Esophagus squamous epithelium (tissue), 5 donors: Measurements from ENCODE around the gene CHDH. TPM values are rescaled to one million over a fixed set of nuclear protein-coding genes. Genes with fewer than 3 reads are reported as not detected.

Source experiments
- DNase-seq: peaks from one replicate; lab custom pipeline; 2025; lab: John Stamatoyannopoulos, UW
- H3K27ac ChIP-seq, 4 donors: fragments of 200-600 bp; sonication (generic); one replicate each; pipeline ENCODE4 v1.5.1; 2016 to 2019; ENCODE audit warnings: mild to moderate bottlenecking in 1 of 4
- H3K27me3 ChIP-seq, 4 donors: fragments of 200-600 bp; sonication (generic); 1 replicate in 3 of 4; 2 replicates in 1 of 4; pipeline versions ENCODE4 v1.5.1 to v1.6.0; 2017 to 2021; ENCODE audit warnings: antibody characterized with exemption in 1 of 4
- H3K36me3 ChIP-seq, 3 donors: fragments of 200-600 bp; sonication (generic); one replicate each; pipeline ENCODE4 v1.5.1; 2016 to 2019
- H3K4me1 ChIP-seq, 3 donors: fragments of 200-600 bp; sonication (generic); one replicate each; pipeline ENCODE4 v1.5.1; 2017 to 2019
- H3K4me3 ChIP-seq, 4 donors: fragments of 200-600 bp; sonication (generic); 1 replicate in 3 of 4; 2 replicates in 1 of 4; pipeline ENCODE4 v1.5.1; 2016 to 2019; ENCODE audit warnings: mild to moderate bottlenecking in 2 of 4, moderate library complexity in 1 of 4
- H3K9me3 ChIP-seq, 3 donors: fragments of 200-600 bp; sonication (generic); one replicate each; pipeline ENCODE4 v1.5.1; 2016 to 2019
- POLR2A ChIP-seq, 4 donors: fragments of 450-650 bp; IDR thresholded peaks; one replicate each; pipeline ENCODE4 v1.6.1; 2017; ENCODE audit warnings: antibody characterized with exemption in 4 of 4, mild to moderate bottlenecking in 4 of 4, moderate library complexity in 3 of 4
- WGBS, 2 donors: methylation state at CpG; one replicate each; pipeline ENCODE4 v1.1.5; 2018; 5-methylcytosine and 5-hydroxymethylcytosine counted together
- intact Hi-C: fragments of 100-400 bp; cut with DNase I; formaldehyde crosslinking; loops from one replicate; pipeline ENCODE4 v1.15.0; 2022
- total RNA-seq, 4 donors: library from RNA; depleted of rRNA; stranded (reverse); fragments of >200 nt; gene quantifications; one replicate each; pipeline ENCODE4 v1.1.0, GENCODE V29; 2016
- TF ChIP-seq, protein P1 (sequence below), 6 experiments: fragments of 450-650 bp in 4 of 6; fragments of 200-600 bp in 2 of 6; sonication (generic) in 2 of 6; IDR thresholded peaks; one replicate each; pipeline ENCODE4 v1.5.1; 2016 to 2019; ENCODE audit warnings: antibody characterized with exemption in 6 of 6, mild to moderate bottlenecking in 4 of 6, moderate library complexity in 4 of 6
- donor health status: DM: yes; HTN: yes; CAD: no.

CHDH gene
- total RNA-seq, 4 donors from 2014 or later = 0.92 to 2.1 (median 1.2) TPM

DNA sequence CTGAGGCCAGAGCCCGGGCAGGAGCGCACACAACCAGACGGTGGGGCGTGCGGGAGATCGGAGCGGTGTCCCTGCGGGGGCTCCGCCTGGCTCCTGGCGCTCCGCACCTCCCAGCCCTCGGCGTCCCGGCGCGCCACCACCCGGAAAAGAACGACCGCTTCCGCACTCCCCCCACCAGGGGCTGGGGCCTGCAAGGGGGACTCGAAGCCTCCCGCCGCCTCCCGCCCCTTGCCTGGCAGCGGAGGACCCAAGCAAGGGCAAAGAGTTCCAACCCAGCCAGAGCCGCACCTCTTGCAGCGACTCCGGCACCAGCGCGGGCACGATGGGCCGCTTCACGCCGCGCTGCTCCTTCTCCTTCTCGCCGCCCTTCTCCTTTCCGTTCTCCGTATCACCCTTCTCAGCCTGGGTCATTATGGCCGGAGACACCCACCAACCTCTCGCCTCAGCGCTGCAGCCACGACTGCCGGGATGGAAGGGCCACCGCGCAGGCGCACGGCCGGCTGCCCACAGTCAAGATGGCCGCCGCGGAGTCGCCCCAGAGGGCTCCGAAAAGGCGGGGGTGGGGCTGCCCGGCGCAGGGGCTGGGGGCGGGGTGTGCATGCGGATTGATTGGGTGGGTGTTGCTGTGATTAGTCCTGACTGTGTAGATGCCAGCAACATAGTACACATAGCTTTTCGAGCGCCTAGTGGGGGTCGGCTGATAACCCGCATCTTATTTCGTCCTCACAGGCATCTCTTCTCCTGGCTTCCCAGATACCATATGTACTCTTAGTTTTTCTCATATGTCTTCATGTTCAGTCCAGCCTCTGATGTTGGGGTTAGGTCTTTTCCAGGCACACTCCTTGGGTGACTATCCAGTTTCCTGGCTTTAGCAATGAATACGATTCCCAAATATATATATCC is 35.7 kb upstream of the CHDH start, which contains the start of gene ACTR8:
Gene ACTR8 (minus strand): TSS at position 462 of the 903 bp plus-strand sequence. CDS start 51 bp downstream, at position 411.
- peaks cover 9 to 24% (median 9%) of the 10 kb centered on the region in 3 donors for H3K4me1 ChIP-seq
- intact Hi-C loops = no loop called here
- H3K4me3 ChIP-seq = peak within 1 kb of the TSS; percentile 58 to 94 (median 89)
- H3K36me3 ChIP-seq = peaks cover 0 to 64% (median 4%) of the 10 kb centered on the region in 3 donors
- 4 to 9% methylated on average over 12 to 15 of the region's 65 CpGs for whole genome bisulfite sequencing, 2 donors
- H3K9me3 ChIP-seq = no peaks in the 10 kb centered on the region
- peak within 1 kb of the TSS; percentile 78 to 95 (median 90) for H3K27ac ChIP-seq
- H3K27me3 ChIP-seq = no peaks in the 10 kb centered on the region
- DNase-seq = peak; percentile 33
- TF ChIP-seq POLR2A (IDR thresholded peaks at IDR 0.05) = peak in 2 of 4 donors; percentile 51 to 67
- TF ChIP-seq, protein P1, sequence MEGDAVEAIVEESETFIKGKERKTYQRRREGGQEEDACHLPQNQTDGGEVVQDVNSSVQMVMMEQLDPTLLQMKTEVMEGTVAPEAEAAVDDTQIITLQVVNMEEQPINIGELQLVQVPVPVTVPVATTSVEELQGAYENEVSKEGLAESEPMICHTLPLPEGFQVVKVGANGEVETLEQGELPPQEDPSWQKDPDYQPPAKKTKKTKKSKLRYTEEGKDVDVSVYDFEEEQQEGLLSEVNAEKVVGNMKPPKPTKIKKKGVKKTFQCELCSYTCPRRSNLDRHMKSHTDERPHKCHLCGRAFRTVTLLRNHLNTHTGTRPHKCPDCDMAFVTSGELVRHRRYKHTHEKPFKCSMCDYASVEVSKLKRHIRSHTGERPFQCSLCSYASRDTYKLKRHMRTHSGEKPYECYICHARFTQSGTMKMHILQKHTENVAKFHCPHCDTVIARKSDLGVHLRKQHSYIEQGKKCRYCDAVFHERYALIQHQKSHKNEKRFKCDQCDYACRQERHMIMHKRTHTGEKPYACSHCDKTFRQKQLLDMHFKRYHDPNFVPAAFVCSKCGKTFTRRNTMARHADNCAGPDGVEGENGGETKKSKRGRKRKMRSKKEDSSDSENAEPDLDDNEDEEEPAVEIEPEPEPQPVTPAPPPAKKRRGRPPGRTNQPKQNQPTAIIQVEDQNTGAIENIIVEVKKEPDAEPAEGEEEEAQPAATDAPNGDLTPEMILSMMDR (IDR thresholded peaks at IDR 0.05) = peak in 3 of 6 experiments; percentile 20 to 40 (median 22)

DNA sequence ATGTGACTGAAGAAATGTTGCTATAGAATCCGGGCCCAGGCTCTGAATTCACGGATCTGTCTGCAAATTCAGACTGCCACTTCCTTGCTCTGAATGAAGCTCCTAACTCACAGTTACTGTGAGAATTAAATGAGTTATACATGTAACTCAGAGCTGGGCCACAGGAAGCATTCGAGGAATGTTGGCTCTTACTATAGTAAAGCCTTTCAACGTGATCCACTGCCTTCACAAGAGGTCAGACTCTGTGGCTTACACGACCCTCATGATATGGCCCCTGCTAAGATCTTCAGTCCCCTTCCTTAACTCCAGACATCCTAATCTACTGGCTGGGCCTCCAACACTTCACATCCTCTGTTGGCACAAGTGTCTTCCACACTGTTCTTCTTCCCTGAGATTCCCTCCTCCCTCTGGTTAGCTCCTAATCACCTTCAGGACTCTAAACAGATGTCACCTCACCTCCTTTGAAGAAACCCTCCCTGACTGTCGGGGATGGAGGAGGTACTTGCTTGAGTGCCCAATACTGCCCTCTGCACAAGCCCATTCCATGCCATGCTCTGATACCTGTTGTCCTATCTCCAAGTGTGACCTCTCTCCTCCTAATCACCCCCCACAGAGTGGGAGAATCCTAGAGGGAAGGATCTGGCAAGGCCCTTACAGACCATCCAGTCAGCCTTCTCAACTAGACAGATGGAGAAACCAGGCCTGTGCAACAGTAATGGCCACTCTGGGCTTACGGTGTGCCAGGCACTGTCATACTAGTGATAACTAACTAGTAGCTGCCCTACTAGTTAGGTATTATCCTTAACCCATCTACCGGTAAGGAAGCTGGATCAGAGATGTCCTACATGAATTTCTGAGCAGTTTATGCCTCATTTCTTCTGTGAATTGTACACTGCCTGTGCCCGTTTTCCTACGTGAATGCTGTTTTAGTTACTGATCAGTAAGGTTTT is 34.5 kb upstream of the CHDH start:
- intact Hi-C loops = no loop called here
- 58 to 61% methylated on average over 10 of the region's 10 CpGs for WGBS, 2 donors
- DNase-seq = no peak
- Histone ChIP-seq H3K9me3 (no peaks in the 10 kb centered on the region), H3K36me3 (peaks cover 1 to 66% (median 11%) of the 10 kb centered on the region in 3 donors), H3K4me1 (peaks cover 9 to 24% (median 9%) of the 10 kb centered on the region in 3 donors), H3K27ac (peak overlapping the region in 2 of 4 donors; percentile 91 to 95), H3K27me3 (no peaks in the 10 kb centered on the region), H3K4me3 (peak overlapping the region; percentile 58 to 94 (median 89))
- no peak for TF ChIP-seq POLR2A (IDR thresholded peaks at IDR 0.05)

DNA sequence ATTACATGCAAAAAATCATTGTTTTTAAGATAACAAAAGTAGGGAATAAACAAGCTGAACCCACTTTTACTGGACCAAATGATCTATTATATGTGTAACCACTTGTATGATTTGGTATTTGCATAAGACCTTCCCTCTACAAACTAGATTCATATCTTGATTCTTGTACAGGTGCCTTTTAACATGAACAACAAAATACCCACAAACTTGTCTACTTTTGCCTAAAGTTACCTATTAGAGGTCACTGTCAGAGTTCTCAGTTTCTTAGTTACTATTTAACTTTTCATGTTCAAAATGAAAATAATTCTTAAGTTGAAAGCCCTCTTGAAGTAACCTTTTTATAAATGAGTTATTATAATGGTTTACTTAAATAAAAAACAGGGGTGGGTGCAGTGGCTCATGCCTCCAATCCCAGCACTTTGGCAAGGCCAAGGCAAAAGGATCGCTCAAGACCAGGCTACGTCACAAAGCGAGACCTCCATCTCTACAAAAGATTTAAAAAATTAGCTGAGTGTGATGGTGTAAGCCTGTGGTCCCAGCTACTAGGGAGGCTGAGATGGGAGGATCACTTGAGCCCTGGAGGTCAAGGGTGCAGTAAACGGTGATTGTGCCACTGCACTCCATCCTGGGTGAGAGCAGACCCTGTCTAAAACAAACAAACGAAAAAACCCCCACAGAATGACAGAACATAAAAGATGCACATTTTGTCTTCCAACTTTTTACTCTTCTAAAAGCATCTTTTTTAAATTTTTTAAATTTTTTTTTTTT is 19.7 kb upstream of the CHDH start:
- 94 to 96% methylated on average over 5 of the region's 5 CpGs for WGBS, 2 donors
- peaks cover 12 to 100% (median 36%) of the 10 kb centered on the region in 3 donors for H3K36me3 ChIP-seq
- TF ChIP-seq, protein P1 (IDR thresholded peaks at IDR 0.05) = no peak
- no peak for TF ChIP-seq POLR2A (IDR thresholded peaks at IDR 0.05)

DNA sequence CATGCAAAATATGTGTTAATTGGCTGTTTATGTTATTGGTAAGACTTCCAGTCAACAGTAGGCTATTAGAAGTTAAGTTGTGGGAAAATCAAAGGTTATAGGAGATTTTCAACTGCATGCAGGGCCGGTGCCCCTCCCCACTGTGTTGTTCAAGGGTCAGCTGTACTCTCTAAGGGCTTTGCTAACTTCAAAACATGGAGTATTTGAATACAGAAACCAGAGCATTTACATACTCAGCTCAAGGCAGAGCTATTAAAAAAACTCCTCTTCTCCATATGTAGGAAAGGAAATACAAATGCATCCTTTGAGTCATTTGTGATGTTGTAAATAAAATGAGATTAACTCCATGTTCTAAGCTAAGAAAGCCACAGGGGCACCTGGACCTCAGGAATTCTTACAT is 16.9 kb upstream of the CHDH start:
- H3K4me3 ChIP-seq = no peak overlapping the region
- H3K27me3 ChIP-seq = no peaks in the 10 kb centered on the region
- H3K27ac ChIP-seq = no peak overlapping the region
- H3K36me3 ChIP-seq = peaks cover 7 to 96% (median 20%) of the 10 kb centered on the region in 3 donors
- intact Hi-C loops = no loop called here
- H3K9me3 ChIP-seq = no peaks in the 10 kb centered on the region
- TF ChIP-seq, protein P1 (IDR thresholded peaks at IDR 0.05) = no peak
- no peak for TF ChIP-seq POLR2A (IDR thresholded peaks at IDR 0.05)
- H3K4me1 ChIP-seq = no peaks in the 10 kb centered on the region
- 77 to 100% methylated on average over 1 of the region's 1 CpG for WGBS, 2 donors
- no peak for DNase-seq

More for the DNA sequence above, 19.7 kb upstream of the CHDH start:
- Histone ChIP-seq H3K9me3 (no peaks in the 10 kb centered on the region), H3K27ac (no peak overlapping the region), H3K4me1 (no peaks in the 10 kb centered on the region), H3K27me3 (no peaks in the 10 kb centered on the region), H3K4me3 (no peak overlapping the region)
- DNase-seq = no peak
- intact Hi-C loops = no loop called here
